Smooth muscle cell (in vitro differentiated cells): ENCODE data around the gene CASR. TPM values are rescaled to one million over a fixed set of nuclear protein-coding genes. Genes with fewer than 3 reads are reported as not detected.

Source experiments
- DNase-seq: peaks from one replicate; lab custom pipeline; 2025; ENCODE audit not compliant: unreplicated experiment; lab: John Stamatoyannopoulos, UW
- H2AFZ ChIP-seq: fragments of 200-600 bp; sonication (generic); 2 replicates; pipeline ENCODE4 v1.6.0; 2016; ENCODE audit warnings: antibody characterized with exemption, low read depth, mild to moderate bottlenecking
- H3F3A ChIP-seq: fragments of 200-600 bp; sonication (generic); 2 replicates; pipeline ENCODE4 v1.6.0; 2017; ENCODE audit warnings: antibody characterized with exemption, low read depth
- H3K27ac ChIP-seq: fragments of 200-600 bp; sonication (generic); 2 replicates; pipeline ENCODE4 v1.5.1; 2016; ENCODE audit warnings: low read depth, mild to moderate bottlenecking
- H3K27me3 ChIP-seq: fragments of 200-600 bp; sonication (generic); 2 replicates; pipeline ENCODE4 v1.6.1; 2016; ENCODE audit warnings: low read depth, mild to moderate bottlenecking
- H3K36me3 ChIP-seq: fragments of 200-600 bp; sonication (generic); 2 replicates; pipeline ENCODE4 v1.5.1; 2016; ENCODE audit warnings: low read depth
- H3K4me1 ChIP-seq: fragments of 200-600 bp; sonication (generic); 2 replicates; pipeline ENCODE4 v1.5.1; 2016; ENCODE audit warnings: low read depth
- H3K4me2 ChIP-seq: fragments of 200-600 bp; sonication (generic); 2 replicates; pipeline ENCODE4 v1.6.0; 2016; ENCODE audit warnings: mild to moderate bottlenecking
- H3K4me3 ChIP-seq: fragments of 200-600 bp; sonication (generic); 2 replicates; pipeline ENCODE4 v1.5.1; 2016; ENCODE audit warnings: mild to moderate bottlenecking
- H3K79me2 ChIP-seq: fragments of 200-600 bp; sonication (generic); 2 replicates; pipeline ENCODE4 v1.6.0; 2016; ENCODE audit warnings: low read depth, mild to moderate bottlenecking
- H3K9ac ChIP-seq: fragments of 200-600 bp; sonication (generic); 2 replicates; pipeline ENCODE4 v1.6.0; 2016; ENCODE audit warnings: low read depth
- H3K9me3 ChIP-seq: fragments of 200-600 bp; sonication (generic); replicated peaks from 2 replicates; pipeline ENCODE4 v1.5.1; 2016; ENCODE audit warnings: low read depth
- H4K20me1 ChIP-seq: fragments of 200-600 bp; sonication (generic); 2 replicates; pipeline ENCODE4 v1.6.0; 2016; ENCODE audit warnings: low read depth
- CTCF ChIP-seq: fragments of 200-600 bp; sonication (generic); IDR thresholded peaks from 2 replicates; pipeline ENCODE4 v1.5.1; 2017; ENCODE audit warnings: borderline replicate concordance, mild to moderate bottlenecking, antibody characterized with exemption; ENCODE audit not compliant: insufficient read depth, poor library complexity, severe bottlenecking
- WGBS: methylation state at CpG from one replicate; pipeline ENCODE4 v1.1.7; 2016; ENCODE audit warnings: low lambda C conversion rate; 5-methylcytosine and 5-hydroxymethylcytosine counted together
- polyA plus RNA-seq: library from polyadenylated mRNA; unstranded; fragments of >200 nt; fragmentation: Nextera tagmentation; extraction: Ambion mirVana; gene quantifications from 2 replicates; pipeline ENCODE4 v1.2.1, GENCODE V29; 2016
- total RNA-seq: library from RNA; depleted of rRNA; stranded (reverse); fragments of >200 nt; gene quantifications from 2 replicates; pipeline ENCODE4 v1.2.3, GENCODE V29; 2014

Gene CASR
- total and polyA plus RNA-seq, 2 experiments from 2014 or later = not detected

- Histone ChIP-seq H3K27me3 (no peaks in the 10 kb centered on the region), H3K4me2 (no peak overlapping the region), H3F3A (no peaks in the 10 kb centered on the region), H3K9me3 (no peaks in the 10 kb centered on the region), H2AFZ (no peak overlapping the region), H3K9ac (no peak overlapping the region), H3K36me3 (no peaks in the 10 kb centered on the region), H3K4me1 (no peaks in the 10 kb centered on the region), H3K79me2 (no peaks in the 10 kb centered on the region), H3K4me3 (no peak overlapping the region), H4K20me1 (no peaks in the 10 kb centered on the region), H3K27ac (no peak overlapping the region)
- no peak for DNase-seq
- 60% methylated on average over 4 of the region's 4 CpGs for WGBS
- no peak for TF ChIP-seq CTCF
These were observed 25.1 kb downstream of the CASR start for GRCh38 chr3:122208579-122208978.

DNA sequence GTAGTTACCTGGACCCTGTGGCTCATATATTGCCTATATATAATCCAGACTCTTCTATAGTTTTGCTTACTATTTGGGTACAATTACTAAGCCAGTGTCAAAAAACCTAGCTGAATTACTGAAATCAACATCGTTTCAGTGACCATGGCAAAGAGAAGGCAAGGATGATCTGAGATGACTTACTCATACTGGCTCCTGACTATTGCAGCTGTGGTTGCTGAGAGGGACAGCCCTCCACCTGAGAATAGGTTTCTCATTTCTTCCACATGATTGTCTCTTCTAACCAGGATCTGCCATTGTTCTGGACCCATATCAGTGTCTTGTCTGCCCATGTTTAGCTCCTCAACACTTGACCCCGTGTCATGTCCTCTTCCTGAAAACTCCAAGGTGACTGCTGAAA lies 30.2 kb downstream of the CASR start:
- Histone ChIP-seq H3K27me3 (no peaks in the 10 kb centered on the region), H3K36me3 (no peaks in the 10 kb centered on the region), H3K4me2 (no peak overlapping the region), H3K9me3 (no peaks in the 10 kb centered on the region), H2AFZ (no peak overlapping the region), H4K20me1 (no peaks in the 10 kb centered on the region), H3K9ac (no peak overlapping the region), H3F3A (no peaks in the 10 kb centered on the region), H3K27ac (no peak overlapping the region), H3K4me3 (no peak overlapping the region), H3K79me2 (no peaks in the 10 kb centered on the region), H3K4me1 (no peaks in the 10 kb centered on the region)
- DNase-seq = no peak
- 47% methylated on average over 2 of the region's 2 CpGs for WGBS
- TF ChIP-seq CTCF = no peak

DNA sequence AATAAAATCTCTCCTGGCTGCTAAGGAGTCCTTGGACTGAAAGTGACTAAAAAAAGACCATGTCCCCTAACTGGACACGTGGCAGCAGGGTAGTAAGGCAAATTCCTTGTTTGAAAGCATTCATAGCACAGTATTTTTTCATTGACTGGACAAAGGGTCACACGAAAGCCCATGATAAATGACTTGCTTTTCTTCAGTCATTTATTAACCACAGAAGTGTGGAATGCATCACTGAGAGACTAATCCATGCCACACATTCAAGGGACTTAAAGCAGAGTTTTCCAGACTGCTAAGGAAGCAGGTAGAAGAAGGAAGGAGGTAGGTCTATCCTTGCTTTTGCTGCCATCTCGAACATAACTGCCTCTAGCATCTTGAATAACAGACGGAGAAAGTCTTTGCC lies 31.2 kb downstream of the CASR start:
- no peaks in the 10 kb centered on the region for H4K20me1 ChIP-seq
- no peak overlapping the region for H3K4me3 ChIP-seq
- H3F3A ChIP-seq = no peaks in the 10 kb centered on the region
- H3K4me2 ChIP-seq = no peak overlapping the region
- H2AFZ ChIP-seq = no peak overlapping the region
- no peaks in the 10 kb centered on the region for H3K4me1 ChIP-seq
- no peaks in the 10 kb centered on the region for H3K36me3 ChIP-seq
- H3K27ac ChIP-seq = no peak overlapping the region
- no peaks in the 10 kb centered on the region for H3K27me3 ChIP-seq
- no peaks in the 10 kb centered on the region for H3K79me2 ChIP-seq
- no peak for DNase-seq
- no peak for TF ChIP-seq CTCF
- H3K9me3 ChIP-seq = no peaks in the 10 kb centered on the region
- 57% methylated on average over 4 of the region's 4 CpGs for WGBS
- H3K9ac ChIP-seq = no peak overlapping the region

DNA sequence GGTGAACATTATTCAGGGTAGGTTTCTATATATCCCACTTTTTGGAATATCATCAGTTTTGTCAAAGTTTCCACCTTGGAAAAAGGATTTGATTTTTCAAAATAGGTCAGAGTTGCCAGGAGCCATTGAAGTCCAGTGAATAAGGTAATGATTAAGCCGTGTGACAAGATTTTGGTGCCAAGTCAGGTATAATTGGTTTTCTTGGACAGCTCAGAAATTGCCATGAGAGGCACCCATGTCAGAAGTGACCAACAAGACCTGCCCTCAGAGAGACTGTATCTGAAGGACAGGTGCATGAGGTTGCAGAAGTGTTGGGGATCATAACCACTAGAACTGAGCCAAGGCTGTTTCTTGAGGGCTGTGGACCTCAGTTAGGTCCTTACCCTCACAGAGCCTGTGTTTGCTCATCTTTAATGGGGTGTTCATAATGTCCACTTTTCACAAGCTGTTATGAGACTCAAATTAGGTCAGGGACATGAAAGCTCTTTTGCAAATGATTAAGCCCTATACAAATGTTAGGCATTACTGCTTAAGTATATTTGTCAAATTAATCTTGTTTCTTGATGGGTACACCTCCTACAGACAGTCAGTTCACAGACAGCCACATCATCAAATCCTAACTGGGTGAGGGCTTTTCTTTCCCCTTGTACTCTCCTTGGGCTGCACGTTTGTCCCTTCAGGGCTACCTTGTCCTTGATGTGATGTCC lies 32.3 kb downstream of the CASR start:
- H4K20me1 ChIP-seq = no peaks in the 10 kb centered on the region
- H3F3A ChIP-seq = no peaks in the 10 kb centered on the region
- no peak for DNase-seq
- no peak overlapping the region for H3K4me2 ChIP-seq
- H3K27ac ChIP-seq = no peak overlapping the region
- no peak overlapping the region for H2AFZ ChIP-seq
- no peaks in the 10 kb centered on the region for H3K27me3 ChIP-seq
- no peak overlapping the region for H3K9ac ChIP-seq
- no peak overlapping the region for H3K4me3 ChIP-seq
- H3K36me3 ChIP-seq = no peaks in the 10 kb centered on the region
- H3K79me2 ChIP-seq = no peaks in the 10 kb centered on the region
- H3K4me1 ChIP-seq = no peaks in the 10 kb centered on the region
- 72% methylated on average over 2 of the region's 2 CpGs for WGBS
- no peak for TF ChIP-seq CTCF
- H3K9me3 ChIP-seq = no peaks in the 10 kb centered on the region
